Peyer's patch (tissue), 4 donors: ENCODE measurements around the gene CAST. TPM values are rescaled to one million over a fixed set of nuclear protein-coding genes. Genes with fewer than 3 reads are reported as not detected.

Experiments
- DNase-seq, 3 donors: peaks; one replicate each; pipeline ENCODE4 v3.0.0-alpha.2; 2017 to 2019
- H3K27ac ChIP-seq, 4 donors: fragments of 200-600 bp; sonication (generic); one replicate each; pipeline ENCODE4 v1.5.1; 2016 to 2019
- H3K27me3 ChIP-seq, 2 donors: fragments of 200-600 bp; sonication (generic); one replicate each; pipeline ENCODE4 v1.5.1; 2019
- H3K36me3 ChIP-seq, 3 donors: fragments of 200-600 bp; sonication (generic); one replicate each; pipeline ENCODE4 v1.5.1; 2016 to 2019
- H3K4me1 ChIP-seq, 4 donors: fragments of 200-600 bp; sonication (generic); one replicate each; pipeline ENCODE4 v1.5.1; 2016 to 2019
- H3K4me3 ChIP-seq, 4 donors: fragments of 200-600 bp; sonication (generic); 1 replicate in 3 of 4; 2 replicates in 1 of 4; pipeline ENCODE4 v1.5.1; 2016 to 2019; ENCODE audit warnings: mild to moderate bottlenecking in 1 of 4
- H3K9me3 ChIP-seq, 4 donors: fragments of 200-600 bp; sonication (generic); one replicate each; pipeline ENCODE4 v1.5.1; 2016 to 2019; ENCODE audit warnings: mild to moderate bottlenecking in 1 of 4
- POLR2A ChIP-seq, 2 donors: fragments of 450-650 bp; IDR thresholded peaks; one replicate each; pipeline ENCODE4 v1.5.1; 2017; ENCODE audit warnings: antibody characterized with exemption in 2 of 2, mild to moderate bottlenecking in 2 of 2, moderate library complexity in 2 of 2
- total RNA-seq, 4 donors: library from RNA; depleted of rRNA; stranded (reverse); fragments of >200 nt; gene quantifications; one replicate each; pipeline ENCODE4 v1.1.0, GENCODE V29; 2016
- TF ChIP-seq, protein P1 (sequence below), 6 experiments: fragments of 450-650 bp in 4 of 6; fragments of 200-600 bp in 2 of 6; sonication (generic) in 1 of 6; IDR thresholded peaks; one replicate each; pipeline ENCODE4 v1.5.1; 2017 to 2019; ENCODE audit warnings: antibody characterized with exemption in 6 of 6, mild to moderate bottlenecking in 3 of 6, moderate library complexity in 1 of 6

The CAST gene
- total RNA-seq, 4 donors from 2014 or later, result 268 to 396 (median 337) TPM

DNA sequence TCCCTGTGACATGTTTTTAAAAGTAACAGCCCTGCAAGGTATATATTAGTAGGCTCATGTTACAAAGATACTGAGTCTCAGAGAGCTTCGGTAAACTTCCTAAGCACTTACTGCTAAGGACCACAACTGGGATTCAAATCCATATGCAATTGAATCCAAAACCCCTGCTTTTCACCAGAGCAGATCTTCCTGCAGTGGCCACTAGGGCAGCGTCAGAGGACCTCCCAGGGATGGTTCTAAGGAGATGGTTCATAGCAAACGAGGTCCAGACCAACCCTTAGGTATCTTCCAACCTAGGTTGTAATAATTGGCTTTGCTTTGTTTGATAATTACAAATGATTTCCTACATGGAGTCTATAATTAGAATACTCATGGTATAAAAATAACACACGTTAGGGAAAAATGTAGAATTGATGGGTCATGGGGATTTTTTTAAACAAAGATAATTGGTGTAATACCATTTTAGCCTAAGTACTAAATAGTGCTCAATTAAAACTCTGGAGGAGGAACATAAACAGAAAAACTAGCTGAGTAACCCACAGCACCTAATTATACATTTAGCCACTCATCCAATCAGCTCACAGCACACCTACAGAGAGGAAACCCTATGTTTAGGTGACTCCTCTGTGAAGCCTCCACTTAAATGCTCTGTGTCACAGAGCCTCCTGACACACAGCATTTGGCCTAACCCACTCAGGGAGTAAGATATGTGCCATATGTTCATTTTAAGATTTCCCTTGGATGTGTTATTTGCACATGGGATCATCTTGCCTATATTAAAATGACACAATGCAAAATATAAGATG lies 10.0 kb upstream of the CAST start:
- DNase-seq, result no peak
- H3K27me3 ChIP-seq, result no peaks in the 10 kb centered on the region
- peaks cover 0 to 14% (median 0%) of the 10 kb centered on the region in 4 donors for H3K4me1 ChIP-seq

DNA sequence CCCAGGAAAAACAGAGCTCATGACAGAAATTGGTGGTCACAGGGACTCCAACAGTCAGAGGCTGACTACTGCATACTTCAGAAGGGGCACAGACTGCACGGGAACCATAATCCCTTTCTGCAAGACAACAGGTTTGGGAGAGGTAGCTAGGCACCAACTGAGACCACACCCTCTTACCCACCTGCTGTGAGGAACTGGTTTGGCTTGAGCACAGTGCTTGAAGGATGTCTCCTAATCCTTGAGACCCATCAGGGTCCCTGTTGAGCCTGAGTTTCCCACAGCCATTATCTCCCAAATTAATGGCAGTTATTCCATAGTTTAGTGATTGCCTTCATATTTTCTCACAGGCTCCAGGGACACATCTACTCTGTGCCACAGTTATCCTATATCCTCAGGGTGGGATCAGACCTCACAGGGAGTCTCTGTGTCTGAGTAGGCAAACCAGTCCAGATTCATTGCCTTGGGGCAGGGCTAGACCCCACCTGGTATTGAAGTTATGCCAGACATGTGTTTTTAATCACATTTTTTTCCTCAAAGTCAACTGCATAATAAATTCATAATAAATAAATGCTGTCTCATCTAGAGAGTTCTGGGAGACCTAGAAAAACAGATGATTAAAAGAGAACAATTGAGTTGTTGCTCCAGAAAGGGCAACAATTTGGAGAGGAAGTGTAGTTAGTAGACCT lies 9.3 kb upstream of the CAST start:
- no peaks in the 10 kb centered on the region for H3K36me3 ChIP-seq
- no peaks in the 10 kb centered on the region for H3K27me3 ChIP-seq
- TF ChIP-seq POLR2A (IDR thresholded peaks at IDR 0.05), result no peak
- TF ChIP-seq, protein P1, sequence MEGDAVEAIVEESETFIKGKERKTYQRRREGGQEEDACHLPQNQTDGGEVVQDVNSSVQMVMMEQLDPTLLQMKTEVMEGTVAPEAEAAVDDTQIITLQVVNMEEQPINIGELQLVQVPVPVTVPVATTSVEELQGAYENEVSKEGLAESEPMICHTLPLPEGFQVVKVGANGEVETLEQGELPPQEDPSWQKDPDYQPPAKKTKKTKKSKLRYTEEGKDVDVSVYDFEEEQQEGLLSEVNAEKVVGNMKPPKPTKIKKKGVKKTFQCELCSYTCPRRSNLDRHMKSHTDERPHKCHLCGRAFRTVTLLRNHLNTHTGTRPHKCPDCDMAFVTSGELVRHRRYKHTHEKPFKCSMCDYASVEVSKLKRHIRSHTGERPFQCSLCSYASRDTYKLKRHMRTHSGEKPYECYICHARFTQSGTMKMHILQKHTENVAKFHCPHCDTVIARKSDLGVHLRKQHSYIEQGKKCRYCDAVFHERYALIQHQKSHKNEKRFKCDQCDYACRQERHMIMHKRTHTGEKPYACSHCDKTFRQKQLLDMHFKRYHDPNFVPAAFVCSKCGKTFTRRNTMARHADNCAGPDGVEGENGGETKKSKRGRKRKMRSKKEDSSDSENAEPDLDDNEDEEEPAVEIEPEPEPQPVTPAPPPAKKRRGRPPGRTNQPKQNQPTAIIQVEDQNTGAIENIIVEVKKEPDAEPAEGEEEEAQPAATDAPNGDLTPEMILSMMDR (IDR thresholded peaks at IDR 0.05), result no peak
- H3K27ac ChIP-seq, result no peak overlapping the region
- peaks cover 0 to 16% (median 0%) of the 10 kb centered on the region in 4 donors for H3K4me1 ChIP-seq
- no peak overlapping the region for H3K4me3 ChIP-seq
- DNase-seq, result no peak
- no peaks in the 10 kb centered on the region for H3K9me3 ChIP-seq

More for the DNA sequence above, 10.0 kb upstream of the CAST start:
- Histone ChIP-seq H3K36me3 (no peaks in the 10 kb centered on the region), H3K4me3 (no peak overlapping the region), H3K9me3 (no peaks in the 10 kb centered on the region), H3K27ac (no peak overlapping the region)
- TF ChIP-seq, protein P1 (IDR thresholded peaks at IDR 0.05), result peak in 4 of 6 experiments; percentile 12 to 36 (median 22)
- TF ChIP-seq POLR2A (IDR thresholded peaks at IDR 0.05), result no peak

DNA sequence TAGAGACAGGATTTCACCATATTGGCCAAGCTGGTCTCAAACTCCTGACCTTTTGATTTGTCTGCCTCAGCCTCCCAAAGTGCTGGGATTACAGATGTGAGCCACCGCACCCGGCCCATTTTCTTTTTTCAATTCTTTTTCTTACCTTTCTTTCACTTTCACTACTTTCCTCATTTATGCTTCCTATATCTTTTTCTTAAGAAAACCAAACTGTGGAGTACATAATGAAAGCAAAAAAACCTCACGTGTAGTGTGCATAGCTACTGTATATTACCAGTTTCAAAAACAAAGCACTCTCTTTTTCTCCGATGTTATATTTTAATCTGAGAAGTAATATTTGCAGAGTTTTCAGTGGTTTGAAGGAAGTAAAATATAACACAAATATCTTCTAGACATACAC lies 8.0 kb upstream of the CAST start:
- no peaks in the 10 kb centered on the region for H3K36me3 ChIP-seq
- no peak overlapping the region for H3K4me3 ChIP-seq
- no peaks in the 10 kb centered on the region for H3K9me3 ChIP-seq
- DNase-seq, result no peak
- H3K4me1 ChIP-seq, result peaks cover 0 to 11% (median 0%) of the 10 kb centered on the region in 4 donors
- no peaks in the 10 kb centered on the region for H3K27me3 ChIP-seq
- no peak overlapping the region for H3K27ac ChIP-seq
- TF ChIP-seq, protein P1 (IDR thresholded peaks at IDR 0.05), result no peak
- TF ChIP-seq POLR2A (IDR thresholded peaks at IDR 0.05), result no peak

DNA sequence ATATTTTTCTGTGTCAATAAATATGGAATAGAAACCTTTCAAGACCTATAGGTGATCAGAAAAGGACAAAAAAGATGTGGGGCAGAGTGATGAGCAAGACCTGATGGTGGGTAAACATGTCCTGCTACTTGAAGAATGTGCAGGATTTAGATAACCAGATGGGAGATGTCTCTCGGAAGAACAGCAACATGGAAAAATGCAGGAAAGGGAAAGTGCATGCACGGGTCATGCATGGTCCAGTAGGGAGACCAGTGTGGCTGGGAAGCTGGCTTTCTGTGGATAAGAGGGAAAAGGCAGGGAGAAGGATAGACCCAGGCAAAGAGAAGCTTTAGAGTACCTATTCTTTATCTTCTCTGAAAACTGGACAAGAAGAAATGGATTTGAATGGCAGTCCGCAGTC lies 7.1 kb upstream of the CAST start:
- TF ChIP-seq, protein P1 (IDR thresholded peaks at IDR 0.05), result no peak
- TF ChIP-seq POLR2A (IDR thresholded peaks at IDR 0.05), result no peak
- H3K4me1 ChIP-seq, result peaks cover 0 to 7% (median 0%) of the 10 kb centered on the region in 4 donors
- H3K4me3 ChIP-seq, result no peak overlapping the region
- no peak overlapping the region for H3K27ac ChIP-seq
- DNase-seq, result no peak
- no peaks in the 10 kb centered on the region for H3K36me3 ChIP-seq
- no peaks in the 10 kb centered on the region for H3K27me3 ChIP-seq
- H3K9me3 ChIP-seq, result no peaks in the 10 kb centered on the region

DNA sequence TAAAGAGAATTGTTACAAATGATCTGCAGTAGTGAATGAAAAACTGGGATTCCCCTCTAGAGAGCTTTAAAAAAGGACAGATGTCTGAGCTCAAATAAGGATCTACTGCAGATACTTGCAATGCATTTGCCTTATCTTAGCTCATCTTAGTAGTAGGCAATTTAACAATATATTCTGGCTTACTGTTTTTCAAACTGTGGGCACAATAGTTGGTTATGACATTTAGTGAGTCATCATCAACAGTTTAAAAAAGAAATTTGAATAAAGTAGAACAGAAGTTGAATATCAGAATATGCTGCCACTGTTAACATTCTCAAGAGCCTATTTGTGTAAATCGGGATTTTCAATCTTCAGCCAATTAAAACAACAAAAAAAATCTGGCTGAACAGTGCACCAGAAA lies 6.7 kb upstream of the CAST start:
- peaks cover 0 to 7% (median 0%) of the 10 kb centered on the region in 4 donors for H3K4me1 ChIP-seq
- no peak overlapping the region for H3K4me3 ChIP-seq
- H3K36me3 ChIP-seq, result no peaks in the 10 kb centered on the region
- H3K9me3 ChIP-seq, result no peaks in the 10 kb centered on the region
- no peak for DNase-seq
- no peaks in the 10 kb centered on the region for H3K27me3 ChIP-seq
- H3K27ac ChIP-seq, result no peak overlapping the region
- TF ChIP-seq POLR2A (IDR thresholded peaks at IDR 0.05), result no peak
- TF ChIP-seq, protein P1 (IDR thresholded peaks at IDR 0.05), result no peak
